H9 (cell line): ENCODE data around the gene CCDC158. TPM values are rescaled to one million over a fixed set of nuclear protein-coding genes. Genes with fewer than 3 reads are reported as not detected.

Source experiments
- DNase-seq: peaks from one replicate; pipeline ENCODE4 v3.0.0-alpha.2; 2017
- H2AFZ ChIP-seq: one replicate; pipeline ENCODE4 v1.6.1; 2013; ENCODE audit warnings: mild to moderate bottlenecking, low read length, control low read depth, moderate library complexity
- H2AK5ac ChIP-seq: 2 replicates; pipeline ENCODE4 v1.6.1; 2013; ENCODE audit warnings: low read length, control low read depth, mixed read lengths; ENCODE audit not compliant: insufficient read length
- H2BK120ac ChIP-seq: one replicate; pipeline ENCODE4 v1.6.1; 2013; ENCODE audit warnings: low read depth, mild to moderate bottlenecking, low read length, control low read depth, inconsistent platforms; ENCODE audit not compliant: poor library complexity, severe bottlenecking
- H2BK12ac ChIP-seq: 2 replicates; pipeline ENCODE4 v1.6.1; 2013; ENCODE audit warnings: low read length, control low read depth, mixed read lengths, low read depth; ENCODE audit not compliant: insufficient read length
- H2BK15ac ChIP-seq: 2 replicates; pipeline ENCODE4 v1.6.1; 2013; ENCODE audit warnings: low read depth, low read length, control low read depth
- H2BK20ac ChIP-seq: one replicate; pipeline ENCODE4 v1.6.1; 2013; ENCODE audit warnings: low read depth, mild to moderate bottlenecking, low read length, control low read depth, inconsistent platforms; ENCODE audit not compliant: poor library complexity, severe bottlenecking
- H2BK5ac ChIP-seq: 2 replicates; pipeline ENCODE4 v1.6.1; 2013; ENCODE audit warnings: low read length, control low read depth, mixed read lengths; ENCODE audit not compliant: insufficient read length
- H3K14ac ChIP-seq: 2 replicates; pipeline ENCODE4 v1.6.1; 2013; ENCODE audit warnings: low read length, control low read depth; ENCODE audit not compliant: insufficient read depth
- H3K18ac ChIP-seq: 2 replicates; pipeline ENCODE4 v1.6.1; 2013; ENCODE audit warnings: low read depth, mild to moderate bottlenecking, mixed read lengths, low read length, control low read depth; ENCODE audit not compliant: insufficient read length
- H3K23ac ChIP-seq: 2 replicates; pipeline ENCODE4 v1.6.1; 2013; ENCODE audit warnings: low read length, control low read depth, mixed read lengths, low read depth; ENCODE audit not compliant: insufficient read length
- H3K23me2 ChIP-seq: 2 replicates; pipeline ENCODE4 v1.6.1; 2013; ENCODE audit warnings: low read depth, mild to moderate bottlenecking, mixed read lengths, low read length, control low read depth; ENCODE audit not compliant: insufficient read length, poor library complexity, severe bottlenecking
- H3K27ac ChIP-seq: 2 replicates; pipeline ENCODE4 v1.5.1; 2013; ENCODE audit warnings: low read length, control low read depth, mixed read lengths, low read depth; ENCODE audit not compliant: insufficient read length
- H3K27me3 ChIP-seq: 2 replicates; pipeline ENCODE4 v1.6.1; 2013; ENCODE audit warnings: low read length, control low read depth, inconsistent platforms; ENCODE audit not compliant: insufficient read depth
- H3K4ac ChIP-seq: 2 replicates; pipeline ENCODE4 v1.6.1; 2013; ENCODE audit warnings: low read depth, mild to moderate bottlenecking, control low read depth, inconsistent platforms, low read length, moderate library complexity
- H3K4me1 ChIP-seq: 2 replicates; pipeline ENCODE4 v1.6.1; 2013; ENCODE audit warnings: low read length, control low read depth, inconsistent platforms; ENCODE audit not compliant: insufficient read depth
- H3K4me2 ChIP-seq: 2 replicates; pipeline ENCODE4 v1.6.1; 2013; ENCODE audit warnings: low read length, control low read depth, mixed read lengths; ENCODE audit not compliant: insufficient read length, insufficient read depth
- H3K56ac ChIP-seq: 2 replicates; pipeline ENCODE4 v1.6.1; 2013; ENCODE audit warnings: low read depth, mild to moderate bottlenecking, mixed read lengths, low read length, control low read depth; ENCODE audit not compliant: insufficient read length
- H3K79me1 ChIP-seq: 2 replicates; pipeline ENCODE4 v1.6.1; 2013; ENCODE audit warnings: low read depth, mild to moderate bottlenecking, moderate library complexity, low read length, control low read depth, inconsistent platforms; ENCODE audit not compliant: insufficient read depth, poor library complexity, severe bottlenecking
- H3K79me2 ChIP-seq: 2 replicates; pipeline ENCODE4 v1.6.1; 2013; ENCODE audit warnings: low read length, control low read depth, inconsistent platforms; ENCODE audit not compliant: insufficient read depth
- H3K9ac ChIP-seq: 2 replicates; pipeline ENCODE4 v1.6.1; 2013; ENCODE audit warnings: low read length, control low read depth, mixed read lengths; ENCODE audit not compliant: insufficient read length; ENCODE audit errors: extremely low read depth
- H3K9me3 ChIP-seq: one replicate; pipeline ENCODE4 v1.6.1; 2013; ENCODE audit warnings: low read depth, low read length, inconsistent platforms; ENCODE audit not compliant: control insufficient read depth
- H3T11ph ChIP-seq: one replicate; pipeline ENCODE4 v1.6.1; 2013; ENCODE audit warnings: mild to moderate bottlenecking, low read length, control low read depth, inconsistent platforms
- H4K20me1 ChIP-seq: one replicate; pipeline ENCODE4 v1.6.1; 2013; ENCODE audit not compliant: control insufficient read depth, insufficient read length, insufficient read depth
- H4K5ac ChIP-seq: 2 replicates; pipeline ENCODE4 v1.6.1; 2013; ENCODE audit warnings: low read depth, mild to moderate bottlenecking, mixed read lengths, low read length, control low read depth; ENCODE audit not compliant: insufficient read length
- H4K8ac ChIP-seq: replicated peaks from 2 replicates; pipeline ENCODE4 v1.6.1; 2013; ENCODE audit warnings: low read length, control low read depth, mixed read lengths, low read depth; ENCODE audit not compliant: insufficient read length
- H4K91ac ChIP-seq: 2 replicates; pipeline ENCODE4 v1.6.1; 2013; ENCODE audit warnings: low read depth, mild to moderate bottlenecking, moderate library complexity, mixed read lengths, low read length, control low read depth; ENCODE audit not compliant: insufficient read length
- H3K27ac Mint-ChIP-seq, 3 experiments: 2 replicates in 2 of 3; 3 replicates in 1 of 3; pipeline ENCODE4 v1.8.0; 2020 to 2021; ENCODE audit warnings: mixed read lengths in 3 of 3, mild to moderate bottlenecking in 1 of 3, moderate library complexity in 1 of 3
- H3K27me3 Mint-ChIP-seq: 2 replicates; pipeline ENCODE4 v1.8.0; 2021; ENCODE audit warnings: low read depth, mild to moderate bottlenecking, moderate library complexity, mixed read lengths
- H3K36me3 Mint-ChIP-seq, 3 experiments: 2 replicates in 2 of 3; 3 replicates in 1 of 3; pipeline ENCODE4 v1.8.0; 2020 to 2021; ENCODE audit warnings: low read depth in 3 of 3, mixed read lengths in 3 of 3; ENCODE audit not compliant: insufficient read depth in 1 of 3
- H3K4me1 Mint-ChIP-seq, 2 experiments: 2 replicates each; pipeline ENCODE4 v1.8.0; 2020; ENCODE audit warnings: mixed read lengths in 2 of 2
- H3K4me3 Mint-ChIP-seq, 2 experiments: 2 replicates in 1 of 2; 3 replicates in 1 of 2; pipeline ENCODE4 v1.8.0; 2020 to 2021; ENCODE audit warnings: mild to moderate bottlenecking in 2 of 2, mixed read lengths in 2 of 2, moderate library complexity in 1 of 2
- H3K9me3 Mint-ChIP-seq, 2 experiments: 2 replicates in 1 of 2; 3 replicates in 1 of 2; pipeline ENCODE4 v1.8.0; 2020; ENCODE audit warnings: mild to moderate bottlenecking in 2 of 2, mixed read lengths in 2 of 2, moderate library complexity in 1 of 2
- CTCF ChIP-seq: fragments of 200-600 bp; sonication (generic); conservative IDR thresholded peaks from 3 replicates; pipeline ENCODE4 v1.8.0; 2021; ENCODE audit warnings: antibody characterized with exemption, mild to moderate bottlenecking
- WGBS: extraction: QIAGEN DNeasy Blood & Tissue Kit; methylation state at CpG from one replicate; pipeline ENCODE4 v1.1.7; 2013; ENCODE audit warnings: missing lambda C conversion rate, low lambda C conversion rate, mixed read lengths; ENCODE audit not compliant: insufficient read length; ENCODE audit errors: extremely low coverage; 5-methylcytosine and 5-hydroxymethylcytosine counted together
- total RNA-seq: library from RNA; stranded (reverse); gene quantifications from 2 replicates; pipeline ENCODE4 v1.2.1, GENCODE V29; 2021

Gene CCDC158
- total RNA-seq, 1 experiment from 2014 or later, result not detected

DNA sequence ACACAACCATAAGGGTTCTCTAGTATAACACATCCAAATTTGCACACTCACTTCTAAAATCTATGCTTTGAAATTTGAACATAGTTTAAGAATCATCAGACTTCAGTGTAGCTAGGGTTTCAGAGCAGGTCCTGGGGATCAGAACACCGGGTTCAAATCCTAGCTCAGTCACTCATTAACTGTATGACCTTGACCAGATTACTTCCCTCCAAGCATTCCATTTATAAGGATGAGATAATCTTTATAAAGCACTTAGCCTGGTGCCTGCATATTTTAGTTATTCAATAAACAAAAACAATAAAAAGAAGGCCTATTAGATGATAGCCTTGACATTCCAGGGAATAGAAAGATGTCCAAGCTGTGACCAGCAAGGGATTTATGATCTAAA lies 119.2 kb downstream of the CCDC158 start:
- Histone ChIP-seq H4K20me1 (no peaks in the 10 kb centered on the region), H2AFZ (no peak overlapping the region), H2BK120ac (no peak overlapping the region), H3K4ac (no peak overlapping the region), H2AK5ac (no peak overlapping the region), H3K18ac (no peak overlapping the region), H3K23ac (no peak overlapping the region), H4K91ac (no peak overlapping the region), H2BK15ac (no peak overlapping the region), H3K27ac (no peak overlapping the region), H3K79me1 (no peaks in the 10 kb centered on the region), H3K4me2 (no peak overlapping the region), H3K9me3 (no peaks in the 10 kb centered on the region), H3K56ac (no peak overlapping the region), H3K14ac (no peak overlapping the region), H2BK5ac (no peak overlapping the region), H3K79me2 (no peaks in the 10 kb centered on the region), H3T11ph (no peak overlapping the region), H3K23me2 (peaks cover 5% of the 10 kb centered on the region), H2BK12ac (no peak overlapping the region), H4K5ac (no peak overlapping the region), H4K8ac (no peak overlapping the region), H2BK20ac (no peak overlapping the region), H3K27me3 (peaks cover 4% of the 10 kb centered on the region; the same call in 1 of the 2 replicates), H3K9ac (no peak overlapping the region), H3K4me1 (peaks cover 1% of the 10 kb centered on the region; the same call in 1 of the 2 replicates)
- TF ChIP-seq CTCF, result no peak
- Mint-ChIP-seq H3K27me3 (peaks cover 13% of the 10 kb centered on the region), H3K27ac (no peak overlapping the region), H3K4me3 (no peak overlapping the region), H3K4me1 (peaks cover 2 to 8% of the 10 kb centered on the region in 2 experiments; a peak in 3 of 4 replicates), H3K36me3 (peaks cover 1 to 5% (median 4%) of the 10 kb centered on the region in 3 experiments; a peak in 5 of 7 replicates), H3K9me3 (peaks cover 5 to 15% of the 10 kb centered on the region in 2 experiments)
- WGBS, result no CpG with 5 or more reads among the region's 1 CpG
- DNase-seq, result no peak
